Bronchial epithelial cell (primary cell): Measurements from ENCODE around the gene TRIL. TPM values are rescaled to one million over a fixed set of nuclear protein-coding genes. Genes with fewer than 3 reads are reported as not detected.

Source experiments
- DNase-seq: peaks from one replicate; pipeline ENCODE4 v3.0.0-alpha.2; 2010; ENCODE audit warnings: low read depth
- FAIRE-seq: peaks from 2 replicates; lab custom pipeline; 2011; peaks lifted over from hg19 to GRCh38; lab: Jason Lieb, UNC
- H3K27me3 ChIP-seq: 2 replicates; pipeline ENCODE4 v1.5.1; 2011; ENCODE audit warnings: low read length; ENCODE audit not compliant: control insufficient read depth, insufficient read depth
- H3K36me3 ChIP-seq: 2 replicates; pipeline ENCODE4 v1.5.1; 2011; ENCODE audit warnings: low read length; ENCODE audit not compliant: control insufficient read depth, insufficient read depth
- H3K4me3 ChIP-seq: 2 replicates; pipeline ENCODE4 v1.5.1; 2011; ENCODE audit warnings: mild to moderate bottlenecking, low read depth, low read length, control low read depth
- total RNA-seq: library from RNA; depleted of rRNA; stranded (reverse); fragments of >200 nt; gene quantifications from 2 replicates; pipeline ENCODE4 v1.2.1, GENCODE V29; 2014
- TF ChIP-seq, protein P1 (sequence below): IDR thresholded peaks from 2 replicates; pipeline ENCODE4 v1.5.1; 2011; ENCODE audit warnings: mild to moderate bottlenecking, moderate library complexity, low read length, control low read depth, inconsistent platforms; ENCODE audit not compliant: insufficient read depth, severe bottlenecking

Gene TRIL
- total RNA-seq, 1 donor from 2014 or later, result under 0.01 TPM

DNA sequence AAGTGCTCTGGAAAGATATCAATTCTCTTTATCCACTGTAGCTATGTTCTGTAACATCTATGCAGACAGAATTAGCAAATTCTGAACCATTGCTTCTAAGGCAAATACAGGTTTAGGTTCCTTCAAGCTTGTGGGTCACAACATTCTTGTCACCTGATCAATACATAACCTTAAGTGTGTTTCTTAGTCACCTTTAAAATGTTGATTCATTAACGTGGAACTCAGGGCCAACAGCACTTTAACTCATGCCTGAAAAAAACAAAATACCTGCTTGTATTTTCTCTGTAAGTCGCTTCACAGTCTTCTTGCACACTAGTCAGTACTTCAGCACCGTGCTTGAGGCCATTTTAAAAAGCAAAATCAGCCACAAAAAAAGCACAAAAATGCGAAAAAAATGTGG is 35.2 kb upstream of the TRIL start:
- Histone ChIP-seq H3K4me3 (no peak overlapping the region), H3K36me3 (no peaks in the 10 kb centered on the region), H3K27me3 (no peaks in the 10 kb centered on the region)
- peak; percentile 20 for DNase-seq
- TF ChIP-seq, protein P1, sequence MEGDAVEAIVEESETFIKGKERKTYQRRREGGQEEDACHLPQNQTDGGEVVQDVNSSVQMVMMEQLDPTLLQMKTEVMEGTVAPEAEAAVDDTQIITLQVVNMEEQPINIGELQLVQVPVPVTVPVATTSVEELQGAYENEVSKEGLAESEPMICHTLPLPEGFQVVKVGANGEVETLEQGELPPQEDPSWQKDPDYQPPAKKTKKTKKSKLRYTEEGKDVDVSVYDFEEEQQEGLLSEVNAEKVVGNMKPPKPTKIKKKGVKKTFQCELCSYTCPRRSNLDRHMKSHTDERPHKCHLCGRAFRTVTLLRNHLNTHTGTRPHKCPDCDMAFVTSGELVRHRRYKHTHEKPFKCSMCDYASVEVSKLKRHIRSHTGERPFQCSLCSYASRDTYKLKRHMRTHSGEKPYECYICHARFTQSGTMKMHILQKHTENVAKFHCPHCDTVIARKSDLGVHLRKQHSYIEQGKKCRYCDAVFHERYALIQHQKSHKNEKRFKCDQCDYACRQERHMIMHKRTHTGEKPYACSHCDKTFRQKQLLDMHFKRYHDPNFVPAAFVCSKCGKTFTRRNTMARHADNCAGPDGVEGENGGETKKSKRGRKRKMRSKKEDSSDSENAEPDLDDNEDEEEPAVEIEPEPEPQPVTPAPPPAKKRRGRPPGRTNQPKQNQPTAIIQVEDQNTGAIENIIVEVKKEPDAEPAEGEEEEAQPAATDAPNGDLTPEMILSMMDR, result no peak
- FAIRE-seq, result no peak

DNA sequence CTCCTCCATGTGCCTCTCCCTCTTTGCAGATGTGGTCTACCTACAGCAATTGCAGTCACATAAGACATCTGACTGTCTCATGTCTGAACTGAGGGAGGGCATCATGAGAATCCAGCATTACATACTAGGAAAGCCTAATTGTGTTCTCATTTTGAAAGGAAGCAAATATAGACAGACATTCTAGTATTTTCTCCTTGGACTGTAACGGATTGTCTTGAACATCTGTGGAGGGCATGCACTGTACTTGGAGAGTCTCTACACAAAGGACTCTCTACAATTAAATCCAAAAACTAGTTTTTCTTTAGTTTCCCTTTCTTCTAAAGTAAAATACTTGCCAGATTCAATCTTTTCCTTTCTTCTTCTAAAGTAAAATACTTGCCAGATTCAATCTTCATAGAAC is 34.7 kb upstream of the TRIL start:
- no peak overlapping the region for H3K4me3 ChIP-seq
- TF ChIP-seq, protein P1, result no peak
- DNase-seq, result no peak
- no peak for FAIRE-seq
- no peaks in the 10 kb centered on the region for H3K27me3 ChIP-seq
- no peaks in the 10 kb centered on the region for H3K36me3 ChIP-seq

DNA sequence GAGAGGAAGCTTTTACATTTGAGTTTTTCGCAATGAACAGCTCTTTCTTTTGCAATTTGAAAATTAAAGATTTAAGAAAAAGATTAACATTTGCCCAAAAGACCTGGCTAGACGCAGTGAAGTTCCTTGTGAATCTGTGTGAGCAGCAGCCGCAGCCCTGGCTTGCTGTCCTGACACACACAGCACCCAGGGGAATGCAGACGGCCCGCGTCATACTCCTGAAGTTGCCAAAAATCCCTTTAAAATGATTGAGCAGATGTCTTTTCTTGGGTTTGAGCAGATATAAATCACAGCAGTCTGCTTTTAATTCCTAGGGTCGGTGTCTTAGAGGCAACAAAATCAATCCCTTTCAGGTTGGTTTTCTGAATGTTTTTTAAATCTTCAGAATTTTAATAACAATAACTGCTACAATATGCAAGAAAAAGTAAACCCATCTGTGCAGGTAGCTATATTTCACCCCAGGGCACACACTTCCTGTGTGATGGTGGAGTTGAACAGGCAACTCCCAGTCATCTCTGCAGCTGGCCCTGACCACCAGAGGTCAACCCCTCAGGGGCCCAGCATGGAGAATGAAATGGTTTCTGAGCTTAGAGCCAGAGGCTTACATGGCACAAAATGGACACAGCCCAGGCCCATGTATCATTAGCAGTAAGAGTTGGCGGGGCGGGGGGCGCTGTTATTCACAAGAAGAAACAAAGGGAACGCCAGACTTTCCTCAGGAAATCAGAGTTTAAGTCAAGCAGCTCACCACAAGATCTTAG is 32.2 kb upstream of the TRIL start:
- no peak overlapping the region for H3K4me3 ChIP-seq
- TF ChIP-seq, protein P1, result no peak
- DNase-seq (no peak), FAIRE-seq (no peak)
- no peaks in the 10 kb centered on the region for H3K27me3 ChIP-seq
- H3K36me3 ChIP-seq, result no peaks in the 10 kb centered on the region

DNA sequence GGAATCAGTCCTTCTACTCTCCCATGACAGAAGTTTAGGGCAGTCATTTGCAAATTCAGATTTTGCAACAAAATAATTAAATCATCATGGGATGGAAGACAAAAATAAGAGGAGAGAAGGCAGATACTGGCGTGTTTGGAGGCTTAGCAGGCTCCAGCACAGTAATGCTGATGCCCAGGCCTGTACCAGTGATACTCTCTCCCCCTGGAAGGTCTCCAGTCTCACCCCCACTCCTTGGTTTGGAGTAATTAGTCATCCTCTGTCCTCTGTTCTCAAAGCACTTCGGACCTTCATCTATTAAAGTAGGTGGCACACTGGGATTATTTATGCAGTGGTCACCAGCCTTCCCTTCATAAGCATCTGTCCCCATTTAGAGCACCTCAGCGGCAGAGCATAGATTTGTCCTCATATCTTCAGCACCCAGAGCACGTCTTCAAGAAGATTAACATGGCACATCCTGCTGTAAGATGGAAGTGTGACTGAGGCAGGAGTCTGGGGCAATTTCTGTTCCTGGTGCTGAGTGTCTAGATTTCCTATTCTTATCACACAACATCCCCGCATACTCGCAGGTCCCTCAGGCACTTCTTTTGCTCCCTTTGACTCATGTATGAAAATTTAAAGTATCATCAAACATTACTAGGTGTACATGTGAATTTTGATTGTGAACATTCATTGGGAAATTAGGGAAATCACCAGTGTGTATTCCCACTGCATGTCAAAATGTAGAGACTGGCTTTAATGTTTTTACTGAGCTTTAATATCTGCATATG is 31.3 kb upstream of the TRIL start:
- DNase-seq, result no peak

GRCh38 chr7:28988810-28989209 is 30.7 kb upstream of the TRIL start:
- no peaks in the 10 kb centered on the region for H3K27me3 ChIP-seq
- no peak overlapping the region for H3K4me3 ChIP-seq
- no peak for FAIRE-seq
- H3K36me3 ChIP-seq, result no peaks in the 10 kb centered on the region
- TF ChIP-seq, protein P1, result no peak
- DNase-seq, result peak; percentile 95

More for the DNA sequence above, 31.3 kb upstream of the TRIL start:
- FAIRE-seq, result no peak
- Histone ChIP-seq H3K4me3 (no peak overlapping the region), H3K27me3 (no peaks in the 10 kb centered on the region), H3K36me3 (no peaks in the 10 kb centered on the region)
- TF ChIP-seq, protein P1, result no peak
